Activated CD4-positive, alpha-beta memory T cell treated with anti-CD3 and anti-CD28 coated beads for 36 hours (primary cell): ENCODE measurements around the gene GAPVD1. TPM values are rescaled to one million over a fixed set of nuclear protein-coding genes. Genes with fewer than 3 reads are reported as not detected.

ENCODE experiments used
- CTCF ChIA-PET: fragments of 350-600 bp; sonication (Branson Sonifier 250); formaldehyde crosslinking; loops from one replicate; lab custom pipeline; 2021; ENCODE audit warnings: antibody characterized with exemption, inconsistent platforms; lab: Charles Lee
- POLR2A ChIA-PET: fragments of 350-600 bp; sonication (Branson Sonifier 250); formaldehyde crosslinking; loops from one replicate; lab custom pipeline; 2021; ENCODE audit warnings: antibody characterized with exemption; lab: Charles Lee
- DNase-seq: peaks from one replicate; pipeline ENCODE4 v3.0.0-alpha.2; 2020
- H3K27ac Mint-ChIP-seq: one replicate; pipeline ENCODE4 v1.8.0; 2021; ENCODE audit warnings: mixed read lengths
- H3K27me3 Mint-ChIP-seq: one replicate; pipeline ENCODE4 v1.8.0; 2021; ENCODE audit warnings: mixed read lengths
- H3K36me3 Mint-ChIP-seq: one replicate; pipeline ENCODE4 v1.8.0; 2021; ENCODE audit warnings: mixed read lengths
- H3K4me1 Mint-ChIP-seq: one replicate; pipeline ENCODE4 v1.8.0; 2021; ENCODE audit warnings: low read depth, mixed read lengths
- H3K4me3 Mint-ChIP-seq: one replicate; pipeline ENCODE4 v1.8.0; 2021; ENCODE audit warnings: mild to moderate bottlenecking, mixed read lengths
- H3K9me3 Mint-ChIP-seq: one replicate; pipeline ENCODE4 v1.8.0; 2021; ENCODE audit warnings: mixed read lengths
- intact Hi-C: fragments of 100-400 bp; cut with micrococcal nuclease; formaldehyde crosslinking; loops from one replicate; pipeline ENCODE4 v1.15.1; 2023
- total RNA-seq, 2 experiments: library from RNA; stranded (reverse); gene quantifications; one replicate each; pipeline ENCODE4 v1.2.3, GENCODE V29; 2021

Gene GAPVD1
- total RNA-seq, 2 experiments from 2014 or later = 42.2 to 46.8 TPM

DNA sequence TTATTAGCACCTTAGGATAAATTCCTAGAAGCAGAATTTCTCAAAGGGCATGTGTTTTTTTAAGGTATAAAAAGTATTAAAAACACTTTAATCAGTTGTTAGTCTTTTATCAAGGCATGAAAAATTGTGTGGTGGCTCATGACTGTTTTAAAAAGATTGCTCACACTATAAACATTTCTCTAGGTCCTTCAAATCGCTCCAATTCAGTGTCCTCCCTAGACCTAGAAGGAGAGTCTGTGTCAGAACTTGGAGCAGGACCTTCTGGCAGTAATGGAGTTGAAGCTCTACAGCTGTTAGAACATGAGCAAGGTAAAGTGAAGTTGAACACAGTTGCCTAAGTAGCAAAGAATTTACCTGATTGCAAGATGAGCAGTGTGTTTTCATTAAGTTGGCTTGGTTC is 62.0 kb downstream of the GAPVD1 start:
- peaks cover 25% of the 10 kb centered on the region for H3K36me3 Mint-ChIP-seq
- ChIA-PET CTCF (no interaction called here), POLR2A (no interaction called here)
- H3K27ac Mint-ChIP-seq = no peak overlapping the region
- no peaks in the 10 kb centered on the region for H3K27me3 Mint-ChIP-seq
- no peak overlapping the region for H3K4me3 Mint-ChIP-seq
- no peaks in the 10 kb centered on the region for H3K4me1 Mint-ChIP-seq
- intact Hi-C loops = no loop called here
- DNase-seq = no peak
- no peaks in the 10 kb centered on the region for H3K9me3 Mint-ChIP-seq

DNA sequence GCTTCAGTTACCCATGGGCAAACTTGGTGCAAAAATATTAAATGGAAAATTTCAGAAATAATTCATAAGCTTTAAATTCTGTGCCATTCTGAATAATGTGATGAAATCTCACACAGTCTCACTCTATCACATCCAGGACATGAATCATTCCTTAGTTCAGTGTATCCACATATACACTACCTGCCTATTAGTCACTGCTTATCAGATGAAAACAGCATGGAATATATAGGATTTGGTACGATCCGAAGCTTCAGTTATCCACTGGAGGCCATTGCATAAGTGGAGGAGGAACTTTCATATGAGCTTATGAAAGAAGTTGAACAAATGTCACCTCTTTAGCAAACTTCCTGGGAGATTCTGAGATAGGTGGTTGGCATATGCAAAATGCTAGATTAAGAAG is 64.2 kb downstream of the GAPVD1 start:
- CTCF ChIA-PET = interaction anchor here (2.1 kb wide), 1 partner anchor 10 kb away, joined by 4 read pairs; no protein-coding TSS in a partner anchor
- Mint-ChIP-seq H3K36me3 (peaks cover 34% of the 10 kb centered on the region), H3K9me3 (no peaks in the 10 kb centered on the region), H3K27ac (no peak overlapping the region), H3K4me3 (no peak overlapping the region), H3K4me1 (peaks cover 5% of the 10 kb centered on the region), H3K27me3 (no peaks in the 10 kb centered on the region)
- no peak for DNase-seq
- POLR2A ChIA-PET = no interaction called here
- intact Hi-C loops = no loop called here

DNA sequence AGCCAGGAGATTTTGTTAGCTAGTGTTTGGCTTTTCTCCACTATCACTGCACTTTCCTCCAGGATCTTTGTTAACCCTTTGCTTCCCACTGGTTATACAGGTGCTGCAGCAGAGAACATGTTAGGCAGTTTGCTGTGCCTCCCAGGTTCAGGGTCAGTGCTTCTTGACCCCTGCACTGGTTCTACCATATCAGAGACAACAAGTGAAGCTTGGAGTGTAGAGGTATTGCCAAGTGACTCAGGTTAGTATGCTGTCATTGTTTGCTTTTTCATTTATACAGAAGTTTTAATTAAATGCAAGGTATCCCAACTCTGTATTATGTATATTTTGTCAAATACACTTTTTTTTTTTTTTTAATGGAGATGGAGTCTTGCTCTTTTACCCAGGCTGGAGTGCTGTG is 68.4 kb downstream of the GAPVD1 start:
- Mint-ChIP-seq H3K27me3 (no peaks in the 10 kb centered on the region), H3K9me3 (no peaks in the 10 kb centered on the region), H3K4me3 (no peak overlapping the region), H3K36me3 (peaks cover 46% of the 10 kb centered on the region), H3K27ac (no peak overlapping the region), H3K4me1 (peaks cover 16% of the 10 kb centered on the region)
- ChIA-PET POLR2A (interaction anchor here (0.7 kb wide), 1 partner anchor 62 kb away, joined by 3 read pairs; no protein-coding TSS in a partner anchor), CTCF (no interaction called here)
- no peak for DNase-seq
- intact Hi-C loops = loop anchor here (5.0 kb wide), 2 partner anchors 68 to 192 kb away; partner anchors contain the start of gene GAPVD1

DNA sequence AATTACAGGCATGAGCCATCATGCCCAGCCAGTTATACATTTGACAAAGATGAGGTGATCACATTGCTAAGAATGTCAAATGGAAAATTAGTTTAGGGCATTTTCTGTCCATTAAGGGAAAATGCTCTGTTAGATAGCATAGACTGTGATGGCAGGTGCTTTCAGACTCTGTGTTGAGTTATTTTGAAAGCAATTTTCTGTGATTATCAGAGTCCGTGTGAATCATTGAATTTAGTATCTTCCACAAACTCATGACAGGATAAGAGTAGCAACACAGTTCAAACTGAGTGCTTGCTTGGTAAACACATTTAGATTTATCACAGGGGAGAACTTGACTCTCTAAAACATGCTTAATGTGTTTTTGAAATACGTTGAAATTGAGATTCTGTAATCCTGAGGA is 69.0 kb downstream of the GAPVD1 start:
- intact Hi-C loops = loop anchor here (5.0 kb wide), 2 partner anchors 68 to 192 kb away; partner anchors contain the start of gene GAPVD1
- Mint-ChIP-seq H3K36me3 (peaks cover 45% of the 10 kb centered on the region), H3K27ac (no peak overlapping the region), H3K27me3 (no peaks in the 10 kb centered on the region), H3K4me3 (no peak overlapping the region), H3K4me1 (peaks cover 16% of the 10 kb centered on the region), H3K9me3 (no peaks in the 10 kb centered on the region)
- POLR2A ChIA-PET = no interaction called here
- no peak for DNase-seq
- CTCF ChIA-PET = no interaction called here

DNA sequence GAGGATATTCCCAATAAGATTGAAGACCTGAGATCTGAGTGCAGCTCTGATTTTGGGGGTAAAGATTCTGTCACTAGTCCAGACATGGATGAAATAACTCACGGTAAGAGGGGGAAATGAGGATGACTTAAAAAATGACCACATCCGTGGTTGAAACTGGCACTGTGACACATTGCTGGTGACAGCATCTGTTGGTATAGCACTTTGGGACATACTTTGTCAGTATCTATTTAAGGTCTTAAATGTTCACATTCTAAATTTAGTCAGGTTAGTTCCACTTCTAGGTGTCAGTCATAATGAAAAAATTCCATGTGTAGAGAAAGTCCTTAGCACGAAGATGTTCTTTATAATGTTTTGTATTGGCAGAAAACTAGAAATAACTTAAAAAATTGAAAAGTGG is 70.9 kb downstream of the GAPVD1 start:
- POLR2A ChIA-PET = interaction anchor here (1.4 kb wide), 1 partner anchor 91 kb away, joined by 5 read pairs; the partner anchor contains the start of gene HSPA5

DNA sequence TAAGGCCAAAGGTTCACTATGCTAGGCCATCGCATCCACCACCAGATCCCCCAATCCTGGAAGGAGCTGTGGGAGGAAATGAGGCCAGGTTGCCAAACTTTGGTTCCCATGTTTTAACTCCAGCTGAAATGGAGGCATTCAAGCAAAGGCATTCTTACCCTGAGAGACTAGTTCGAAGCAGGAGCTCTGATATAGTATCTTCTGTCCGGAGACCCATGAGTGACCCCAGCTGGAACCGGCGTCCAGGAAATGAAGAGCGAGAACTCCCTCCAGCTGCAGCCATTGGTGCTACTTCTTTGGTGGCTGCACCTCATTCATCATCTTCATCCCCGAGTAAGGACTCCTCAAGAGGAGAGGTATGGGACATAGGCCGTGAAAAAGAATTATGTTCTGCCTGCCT is 75.6 kb downstream of the GAPVD1 start:
- Mint-ChIP-seq H3K4me1 (peaks cover 5% of the 10 kb centered on the region), H3K27ac (no peak overlapping the region), H3K27me3 (no peaks in the 10 kb centered on the region), H3K9me3 (no peaks in the 10 kb centered on the region), H3K36me3 (peaks cover 35% of the 10 kb centered on the region), H3K4me3 (no peak overlapping the region)
- POLR2A ChIA-PET = interaction anchor here (1.2 kb wide), 1 partner anchor 97 kb away, joined by 3 read pairs; no protein-coding TSS in a partner anchor
- DNase-seq = no peak
- intact Hi-C loops = no loop called here
- CTCF ChIA-PET = no interaction called here

More for the DNA sequence above, 70.9 kb downstream of the GAPVD1 start:
- peak; percentile 69 for DNase-seq
- intact Hi-C loops = loop anchor here (1.0 to 5.0 kb wide), 4 partner anchors 70 to 299 kb away; partner anchors contain the start of genes GAPVD1 and HSPA5
- H3K27ac Mint-ChIP-seq = peak overlapping the region; percentile 7
- peaks cover 16% of the 10 kb centered on the region for H3K4me1 Mint-ChIP-seq
- H3K9me3 Mint-ChIP-seq = no peaks in the 10 kb centered on the region
- CTCF ChIA-PET = interaction anchor here (0.6 kb wide), 2 partner anchors 31 to 90 kb away, joined by 3 to 4 read pairs; no protein-coding TSS in a partner anchor
- H3K4me3 Mint-ChIP-seq = no peak overlapping the region
- H3K27me3 Mint-ChIP-seq = no peaks in the 10 kb centered on the region
- H3K36me3 Mint-ChIP-seq = peaks cover 45% of the 10 kb centered on the region

DNA sequence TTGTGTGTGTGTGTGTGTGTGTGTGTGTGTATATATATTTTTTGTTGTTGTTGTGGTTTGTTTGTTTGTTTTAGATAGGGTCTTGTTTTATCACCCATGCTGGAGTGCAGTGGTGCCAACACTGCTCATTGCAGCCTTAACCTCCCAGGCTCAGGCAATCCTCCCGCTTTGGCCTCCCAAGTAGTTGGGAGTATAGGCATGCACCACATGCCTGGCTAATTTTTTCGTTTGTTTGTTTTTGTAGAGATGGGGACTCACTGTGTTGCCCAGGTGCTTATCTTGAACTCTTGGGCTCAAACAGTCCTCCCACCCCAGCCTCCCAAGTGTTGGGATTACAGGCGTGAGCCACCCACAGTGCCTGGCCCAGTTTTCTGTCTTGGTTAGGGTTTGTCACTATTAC is 77.3 kb downstream of the GAPVD1 start:
- no peak for DNase-seq
- intact Hi-C loops = no loop called here
- Mint-ChIP-seq H3K27ac (no peak overlapping the region), H3K36me3 (peaks cover 32% of the 10 kb centered on the region), H3K27me3 (no peaks in the 10 kb centered on the region), H3K4me3 (no peak overlapping the region), H3K9me3 (no peaks in the 10 kb centered on the region), H3K4me1 (no peaks in the 10 kb centered on the region)
- POLR2A ChIA-PET = interaction anchor here (0.6 kb wide), 1 partner anchor 39 kb away, joined by 3 read pairs; no protein-coding TSS in a partner anchor
- CTCF ChIA-PET = interaction anchor here (0.5 kb wide), 1 partner anchor 78 kb away, joined by 4 read pairs; no protein-coding TSS in a partner anchor

DNA sequence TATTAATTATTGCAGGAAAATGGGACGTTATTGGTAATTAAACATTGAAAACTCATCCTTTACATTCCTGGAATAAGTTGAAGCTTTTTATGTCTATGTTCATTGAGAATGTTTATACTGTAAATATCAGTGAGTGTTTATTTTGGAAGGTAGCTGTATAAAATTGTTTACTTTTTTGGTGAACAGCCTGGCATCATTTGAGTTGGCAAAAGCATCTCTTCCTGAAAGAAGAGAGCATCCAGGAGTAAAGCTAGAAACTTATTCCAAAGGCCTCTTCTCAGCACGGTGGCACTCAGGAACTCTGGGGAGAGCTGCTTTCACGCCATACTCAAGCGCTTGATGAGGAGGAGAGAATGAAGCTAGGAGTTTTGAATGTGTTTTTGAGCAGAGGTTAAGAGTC is 79.9 kb downstream of the GAPVD1 start:
- intact Hi-C loops = no loop called here
- no peaks in the 10 kb centered on the region for H3K9me3 Mint-ChIP-seq
- H3K4me1 Mint-ChIP-seq = no peaks in the 10 kb centered on the region
- ChIA-PET CTCF (no interaction called here), POLR2A (interaction anchor here (0.5 kb wide), 1 partner anchor 1532 kb away, joined by 3 read pairs; no protein-coding TSS in a partner anchor)
- no peak overlapping the region for H3K27ac Mint-ChIP-seq
- no peak overlapping the region for H3K4me3 Mint-ChIP-seq
- DNase-seq = no peak
- H3K36me3 Mint-ChIP-seq = peaks cover 32% of the 10 kb centered on the region
- H3K27me3 Mint-ChIP-seq = no peaks in the 10 kb centered on the region

DNA sequence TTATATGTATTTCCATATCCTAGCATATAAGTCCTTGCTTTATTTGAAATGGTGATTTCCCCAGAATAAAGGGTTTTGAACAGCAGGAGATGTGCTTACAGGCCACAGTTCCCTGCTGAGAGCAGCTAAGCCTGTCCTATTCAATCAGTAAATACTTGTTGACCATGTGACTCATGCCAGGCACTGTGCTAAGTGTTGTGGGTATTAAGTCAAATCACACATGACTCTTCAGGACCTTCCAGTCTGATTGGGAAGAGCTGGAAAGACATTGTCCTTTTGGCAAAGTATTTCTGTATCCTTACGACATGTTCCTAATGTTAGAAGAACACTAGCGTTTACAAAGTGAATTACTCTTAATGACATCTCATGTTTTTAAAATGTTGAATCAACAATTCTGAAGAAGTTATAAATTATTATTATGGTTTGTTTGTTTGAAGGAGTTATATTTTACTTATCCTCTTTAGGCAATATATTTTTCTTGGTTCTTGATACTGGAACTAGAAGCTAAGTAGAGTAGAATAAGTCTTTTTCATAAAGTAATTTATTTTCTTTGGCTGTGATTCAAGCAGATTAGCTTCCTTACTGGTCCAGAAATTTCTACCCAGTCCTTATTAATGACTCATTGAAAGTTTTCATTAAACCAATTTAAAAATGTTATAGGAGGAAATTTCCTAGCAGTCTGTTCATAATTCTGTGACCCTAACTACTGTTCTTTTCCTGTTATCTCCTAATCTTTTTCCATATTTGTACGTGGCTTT is 82.1 kb downstream of the GAPVD1 start:
- CTCF ChIA-PET = interaction anchor here (0.9 kb wide), 1 partner anchor 34 kb away, joined by 3 read pairs; no protein-coding TSS in a partner anchor
- Mint-ChIP-seq H3K9me3 (no peaks in the 10 kb centered on the region), H3K4me3 (no peak overlapping the region), H3K27me3 (no peaks in the 10 kb centered on the region), H3K36me3 (peaks cover 29% of the 10 kb centered on the region), H3K27ac (no peak overlapping the region), H3K4me1 (no peaks in the 10 kb centered on the region)
- no peak for DNase-seq
- POLR2A ChIA-PET = no interaction called here
- intact Hi-C loops = no loop called here

DNA sequence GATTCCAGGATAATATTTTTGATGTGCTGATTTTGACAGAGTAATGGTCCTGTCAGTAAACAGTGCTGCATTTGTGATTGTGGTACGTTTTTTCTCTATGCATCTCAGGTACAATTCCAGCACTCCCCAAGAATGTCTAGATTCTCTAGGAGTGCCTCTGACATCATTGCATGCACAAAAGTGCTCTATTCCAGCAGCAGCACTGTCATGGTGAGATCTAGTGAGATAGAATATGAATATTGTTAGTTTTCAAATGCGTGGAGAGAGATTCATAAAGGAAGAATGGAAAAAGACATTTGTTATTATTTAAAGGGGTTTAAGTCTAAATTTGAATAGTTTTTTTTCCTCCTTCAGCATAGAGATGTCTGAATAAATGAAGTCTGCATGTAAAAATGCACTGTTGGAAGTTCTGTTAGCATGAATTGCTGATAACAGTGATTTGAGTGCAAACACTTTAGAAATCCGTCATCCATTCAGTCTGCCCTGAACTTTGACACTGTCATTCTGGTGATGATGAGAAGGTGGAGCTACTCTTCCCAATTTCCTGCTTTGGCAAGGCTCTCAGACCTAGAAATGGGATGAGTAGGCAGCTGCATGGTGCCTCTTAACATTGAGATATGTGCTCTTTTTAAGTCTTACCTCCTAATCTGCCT is 84.6 kb downstream of the GAPVD1 start:
- ChIA-PET POLR2A (no interaction called here), CTCF (no interaction called here)
- H3K36me3 Mint-ChIP-seq = peaks cover 48% of the 10 kb centered on the region
- H3K4me3 Mint-ChIP-seq = no peak overlapping the region
- H3K27ac Mint-ChIP-seq = no peak overlapping the region
- no peaks in the 10 kb centered on the region for H3K9me3 Mint-ChIP-seq
- intact Hi-C loops = no loop called here
- DNase-seq = no peak
- H3K4me1 Mint-ChIP-seq = no peaks in the 10 kb centered on the region
- no peaks in the 10 kb centered on the region for H3K27me3 Mint-ChIP-seq

DNA sequence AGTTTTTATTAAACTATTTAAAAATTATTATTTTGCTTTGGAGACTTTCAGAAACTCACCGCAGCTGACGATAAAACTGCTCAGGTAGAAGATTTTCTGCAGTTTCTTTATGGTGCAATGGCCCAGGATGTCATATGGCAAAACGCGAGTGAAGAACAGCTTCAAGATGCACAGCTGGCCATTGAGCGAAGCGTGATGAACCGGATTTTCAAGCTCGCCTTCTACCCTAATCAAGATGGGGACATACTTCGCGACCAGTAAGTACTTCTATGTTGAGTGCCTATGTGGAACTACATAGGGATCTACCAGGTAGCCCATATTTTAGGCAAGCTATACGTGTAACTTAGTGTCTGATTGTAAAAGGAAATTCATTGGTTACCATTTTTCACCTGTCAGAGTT is 94.0 kb downstream of the GAPVD1 start:
- Mint-ChIP-seq H3K4me1 (peaks cover 7% of the 10 kb centered on the region), H3K27ac (no peak overlapping the region)
- intact Hi-C loops = no loop called here

DNA sequence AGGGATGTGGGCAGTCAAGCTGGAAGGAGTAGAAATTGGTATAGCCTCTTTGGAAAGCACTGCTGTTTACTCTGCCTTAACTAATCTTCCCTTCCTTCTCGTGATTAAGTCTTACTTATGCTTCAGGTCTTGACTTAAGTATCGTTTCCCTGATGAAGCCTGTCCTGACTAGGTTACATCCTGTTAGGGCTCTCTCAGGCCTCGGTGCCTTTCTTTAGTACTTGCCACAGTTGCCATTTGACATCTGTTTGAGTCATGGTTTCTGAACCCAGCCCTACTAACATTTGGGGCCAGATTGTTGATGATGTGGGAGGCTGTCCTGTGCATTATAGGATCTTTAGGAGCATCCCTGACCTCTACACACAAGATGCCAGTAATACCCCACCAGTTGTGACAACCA is 94.4 kb downstream of the GAPVD1 start:
- CTCF ChIA-PET = no interaction called here
- POLR2A ChIA-PET = no interaction called here

More for the DNA sequence above, 94.0 kb downstream of the GAPVD1 start:
- no peak overlapping the region for H3K4me3 Mint-ChIP-seq
- ChIA-PET POLR2A (interaction anchor here (0.8 kb wide), 1 partner anchor 20 kb away, joined by 3 read pairs; no protein-coding TSS in a partner anchor), CTCF (no interaction called here)
- H3K9me3 Mint-ChIP-seq = no peaks in the 10 kb centered on the region
- peaks cover 50% of the 10 kb centered on the region for H3K36me3 Mint-ChIP-seq
- no peak for DNase-seq
- H3K27me3 Mint-ChIP-seq = no peaks in the 10 kb centered on the region

More for the DNA sequence above, 94.4 kb downstream of the GAPVD1 start:
- Mint-ChIP-seq H3K27me3 (no peaks in the 10 kb centered on the region), H3K27ac (peak overlapping the region; percentile 26), H3K36me3 (peaks cover 46% of the 10 kb centered on the region), H3K4me3 (no peak overlapping the region), H3K9me3 (no peaks in the 10 kb centered on the region), H3K4me1 (peaks cover 9% of the 10 kb centered on the region)
- DNase-seq = no peak
- intact Hi-C loops = no loop called here
